HG03442 (cell line): ENCODE measurements around the gene RABL3.
"Not testable (repeated sequence)": the region's sequence is repeated elsewhere in the genome, so short reads cannot be mapped to it uniquely, and the experiment has no call there.

ENCODE experiments used
- ATAC-seq: cut with Tn5 transposase; IDR thresholded peaks from one replicate; pipeline ENCODE4 v1.9.1; 2021; ENCODE audit warnings: mild to moderate bottlenecking, moderate library complexity; ENCODE audit not compliant: unreplicated experiment

The RABL3 gene

GRCh38 chr3:120649830-120650233 lies 92.5 kb downstream of the RABL3 start:
- ATAC-seq, result no peak

GRCh38 chr3:120648290-120648689 lies 94.0 kb downstream of the RABL3 start:
- ATAC-seq, result no peak

DNA sequence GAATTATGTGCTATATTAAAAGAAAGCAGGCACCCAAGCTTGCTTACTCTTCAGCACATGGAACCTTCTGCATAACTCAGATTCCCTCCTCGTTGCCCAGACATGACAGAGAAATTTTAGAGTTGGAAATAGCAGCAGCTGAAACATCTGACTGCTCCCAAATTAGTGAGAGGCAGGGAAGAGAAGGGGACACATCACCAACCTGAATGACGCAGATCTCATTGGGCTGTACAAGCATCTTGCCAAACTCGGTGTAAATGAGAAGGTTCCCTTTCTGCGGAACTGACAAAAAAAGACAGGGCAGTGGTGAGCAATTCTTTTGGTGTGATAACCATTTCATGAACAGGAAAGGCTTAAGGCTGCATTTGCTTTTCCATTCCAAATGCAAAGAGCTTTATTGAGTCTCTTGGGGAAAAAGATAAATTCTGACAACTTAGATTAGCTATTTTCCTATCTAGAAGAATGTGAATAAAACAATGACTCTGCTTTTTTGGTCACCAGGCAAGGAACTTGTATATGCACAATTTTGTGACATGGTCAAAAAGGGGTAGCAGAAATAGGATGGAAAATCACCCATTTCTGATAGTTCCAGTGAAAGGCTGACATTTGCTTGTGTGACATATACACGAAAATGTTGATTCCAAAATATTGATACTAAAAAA lies 95.4 kb downstream of the RABL3 start:
- ATAC-seq, result no peak

- no peak for ATAC-seq
Observed at GRCh38 chr3:120645083-120645845, 97.1 kb downstream of the RABL3 start.

- no peak for ATAC-seq
Observed at GRCh38 chr3:120642368-120642948, 99.9 kb downstream of the RABL3 start.

GRCh38 chr3:120641696-120642246 lies 100.5 kb downstream of the RABL3 start:
- ATAC-seq, result no peak

DNA sequence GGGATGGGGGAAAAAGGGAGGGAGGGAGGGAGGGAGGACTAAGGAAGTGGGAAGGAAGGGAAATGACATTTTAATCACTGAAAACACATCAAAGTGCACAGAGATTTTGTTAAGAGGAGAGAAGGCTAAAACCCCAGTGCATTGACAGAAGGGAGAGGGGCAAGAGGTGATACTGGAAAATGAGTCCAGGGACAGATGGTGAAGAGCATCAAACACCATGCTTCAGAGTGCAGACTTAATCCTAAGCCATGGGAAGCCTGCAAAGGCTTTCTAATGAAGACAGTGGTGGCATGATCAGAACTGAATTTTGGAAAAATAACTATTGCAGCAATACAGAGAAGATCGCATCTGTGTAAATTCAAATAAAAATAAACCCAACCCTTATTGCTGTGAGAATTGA lies 102.1 kb downstream of the RABL3 start:
- ATAC-seq, result no peak

DNA sequence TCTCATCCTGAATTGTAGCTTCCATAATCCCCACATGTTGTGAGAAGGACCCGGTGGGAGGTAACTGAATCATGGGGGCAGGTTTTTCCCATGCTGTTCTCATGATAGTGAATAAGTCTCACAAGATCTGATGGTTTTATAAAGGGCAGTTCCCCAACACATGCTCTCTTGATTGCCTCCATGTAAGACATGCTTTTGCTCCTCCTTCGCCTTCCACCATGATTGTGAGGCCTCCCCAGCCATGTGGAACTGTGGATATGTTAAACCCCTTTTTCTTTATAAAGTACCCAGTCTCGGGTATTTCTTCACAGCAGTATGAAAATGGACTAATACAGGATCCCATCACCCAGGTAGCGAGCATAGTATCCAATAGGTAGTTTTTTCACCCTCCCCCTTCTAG lies 103.5 kb downstream of the RABL3 start:
- ATAC-seq, result not testable (repeated sequence)

- ATAC-seq, result no peak
Observed at GRCh38 chr3:120637851-120638559, 104.3 kb downstream of the RABL3 start.

DNA sequence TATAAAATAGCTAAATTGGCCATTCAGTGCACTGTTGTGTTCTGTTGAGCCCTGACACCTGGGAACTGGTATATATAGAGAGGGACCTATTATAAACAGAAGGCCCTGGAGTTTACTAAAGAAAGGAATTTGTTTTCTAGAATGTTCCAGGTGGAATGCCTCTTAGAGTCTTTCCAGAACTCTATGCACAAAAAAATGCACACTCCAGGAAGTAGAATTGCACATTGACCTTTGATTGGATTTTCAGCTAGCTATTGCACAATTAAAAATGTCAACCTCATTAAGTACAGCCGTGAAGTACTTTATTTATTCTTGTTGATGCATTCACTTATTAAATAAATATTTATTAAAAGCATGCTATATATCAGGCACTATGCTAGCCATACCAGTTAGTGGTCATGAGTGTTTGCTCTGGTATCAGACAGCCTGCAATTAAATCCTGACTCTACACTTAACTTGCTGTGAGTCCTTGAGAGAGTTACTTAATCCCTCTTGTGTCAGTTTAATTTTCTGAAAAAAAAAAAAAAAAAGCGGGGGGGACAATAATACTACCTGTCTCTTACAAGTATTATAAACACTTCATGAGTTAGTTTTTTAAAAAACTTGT lies 105.4 kb downstream of the RABL3 start:
- ATAC-seq, result no peak
